CD4-positive, alpha-beta T cell treated with Interferon alpha-2 for 1 hour (primary cell): ENCODE data around the gene RNF130.

Experiments used
- DNase-seq, 2 donors: peaks; one replicate each; pipeline ENCODE4 v3.0.0-alpha.2; 2020 to 2022

Gene RNF130

DNA sequence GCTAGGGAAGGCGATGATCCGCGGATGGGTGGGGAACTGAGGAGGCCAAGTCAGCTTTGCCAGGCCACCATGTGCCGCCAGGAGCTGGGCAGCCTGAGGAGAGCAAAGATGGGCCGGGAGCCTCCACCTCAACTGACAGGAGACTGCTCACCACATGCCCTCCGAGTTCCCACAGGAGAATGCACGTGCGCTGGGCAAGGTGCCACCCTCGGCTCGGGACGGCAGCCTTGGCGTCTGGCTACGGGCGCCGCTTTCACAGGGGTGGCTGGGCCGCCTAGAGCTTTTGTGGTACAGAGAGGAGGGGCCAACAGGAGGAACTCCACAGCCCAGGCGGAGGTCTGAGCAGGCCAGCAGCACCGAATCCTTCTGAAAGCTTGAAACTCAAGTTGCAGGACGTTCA lies 158.6 kb downstream of the RNF130 start:
- no peak for DNase-seq

DNA sequence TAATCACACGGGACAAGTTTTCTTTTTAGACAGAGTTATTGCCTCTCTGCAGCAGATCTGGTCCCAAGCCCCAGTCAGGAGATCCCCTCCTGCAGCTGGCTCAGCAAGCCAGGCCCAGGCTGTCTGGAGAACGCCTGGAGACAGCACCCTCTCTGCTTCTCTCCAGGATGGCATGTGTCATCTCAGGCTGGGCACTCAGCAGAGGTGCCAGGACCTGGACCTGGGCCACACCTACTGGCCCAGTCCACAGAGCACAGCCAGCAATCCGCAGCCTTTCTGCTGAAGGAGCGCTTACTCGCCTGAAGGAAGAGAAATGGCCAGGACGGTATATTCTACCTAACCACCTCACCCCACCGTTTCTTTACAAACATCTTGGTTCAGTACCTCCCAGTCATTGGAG lies 159.2 kb downstream of the RNF130 start:
- no peak for DNase-seq

DNA sequence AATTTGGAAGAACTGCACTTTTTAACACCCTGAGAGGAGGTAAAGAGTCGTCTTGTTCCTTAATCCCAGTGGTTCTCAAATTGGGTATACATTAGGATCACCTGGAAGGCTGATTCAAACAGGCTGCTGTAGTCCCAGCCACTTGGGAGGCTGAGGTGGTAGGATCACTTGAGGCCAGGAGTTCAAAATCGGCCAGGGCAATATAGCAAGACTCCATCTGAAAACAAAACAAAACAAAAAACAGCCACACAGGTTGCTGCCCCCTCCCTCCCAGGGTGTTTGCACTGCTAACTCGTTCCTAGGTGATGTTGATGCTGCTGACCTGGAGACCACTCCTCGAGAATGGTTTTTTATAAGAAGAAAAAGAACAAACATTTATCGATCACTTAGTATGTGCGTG lies 162.3 kb downstream of the RNF130 start:
- DNase-seq = no peak

DNA sequence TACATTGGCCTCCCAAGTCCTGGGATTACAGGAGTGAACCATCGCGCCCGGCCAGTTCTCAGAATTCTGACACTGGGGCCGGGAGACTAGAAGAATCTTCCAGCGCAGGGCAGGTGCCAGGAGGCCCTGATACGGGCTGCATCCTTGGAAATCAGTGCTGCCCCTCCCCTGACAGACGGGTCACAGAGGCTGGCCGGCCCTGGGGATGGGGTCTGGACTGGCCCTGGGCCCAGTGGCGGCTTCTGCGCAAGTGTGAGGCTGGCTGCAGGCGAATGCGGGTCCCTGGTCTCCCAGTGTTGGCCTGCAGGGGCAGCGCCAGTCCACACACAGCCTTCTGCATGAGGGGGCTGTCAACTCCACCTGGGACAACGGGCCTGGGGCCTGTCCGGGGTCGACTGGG lies 163.0 kb downstream of the RNF130 start:
- no peak for DNase-seq

DNA sequence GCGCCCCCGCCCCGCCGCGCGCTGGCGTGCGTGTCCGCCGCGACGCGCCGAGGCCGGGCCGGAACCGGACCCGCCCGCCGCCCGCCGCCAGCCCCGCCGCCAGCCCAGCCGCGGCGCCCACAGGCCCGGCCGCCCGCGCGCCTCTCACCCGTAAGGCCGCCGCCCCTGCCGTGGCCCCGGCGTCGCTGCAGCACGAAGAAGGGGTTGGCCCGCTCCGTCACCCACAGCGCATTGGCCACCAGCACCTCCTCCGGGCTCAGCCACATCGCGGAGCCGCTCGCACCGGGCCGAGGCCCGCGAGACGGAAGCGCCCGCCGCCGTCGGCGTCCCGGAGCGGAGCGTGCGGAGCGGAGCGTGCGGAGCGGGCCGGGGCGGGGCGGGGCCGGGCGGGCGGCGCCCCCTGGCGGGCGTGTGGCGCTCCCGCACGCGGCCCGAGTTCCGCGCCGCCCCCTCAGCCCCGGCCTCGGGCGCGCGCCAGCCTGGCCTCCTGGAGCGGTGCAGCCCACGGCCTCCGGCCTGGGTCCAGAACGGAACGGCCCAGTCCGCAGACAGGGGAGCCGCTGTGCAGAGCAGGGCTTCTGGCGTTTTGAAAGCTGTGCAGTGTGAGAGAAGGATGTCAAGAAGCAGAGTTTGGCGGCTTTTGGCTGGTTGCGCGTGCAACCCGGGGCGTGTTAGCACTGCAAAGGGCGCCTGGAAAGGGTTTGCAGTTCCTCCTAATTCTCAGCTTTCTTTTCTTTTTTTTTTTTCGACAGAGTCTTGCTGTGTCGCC lies 163.8 kb downstream of the RNF130 start, which contains the start of gene TBC1D9B:
TBC1D9B (minus strand) TSS at position 342 of the 769 bp plus-strand sequence; CDS start at position 266, 76 bp downstream.
- peak; percentile 73 to 85 for DNase-seq

DNA sequence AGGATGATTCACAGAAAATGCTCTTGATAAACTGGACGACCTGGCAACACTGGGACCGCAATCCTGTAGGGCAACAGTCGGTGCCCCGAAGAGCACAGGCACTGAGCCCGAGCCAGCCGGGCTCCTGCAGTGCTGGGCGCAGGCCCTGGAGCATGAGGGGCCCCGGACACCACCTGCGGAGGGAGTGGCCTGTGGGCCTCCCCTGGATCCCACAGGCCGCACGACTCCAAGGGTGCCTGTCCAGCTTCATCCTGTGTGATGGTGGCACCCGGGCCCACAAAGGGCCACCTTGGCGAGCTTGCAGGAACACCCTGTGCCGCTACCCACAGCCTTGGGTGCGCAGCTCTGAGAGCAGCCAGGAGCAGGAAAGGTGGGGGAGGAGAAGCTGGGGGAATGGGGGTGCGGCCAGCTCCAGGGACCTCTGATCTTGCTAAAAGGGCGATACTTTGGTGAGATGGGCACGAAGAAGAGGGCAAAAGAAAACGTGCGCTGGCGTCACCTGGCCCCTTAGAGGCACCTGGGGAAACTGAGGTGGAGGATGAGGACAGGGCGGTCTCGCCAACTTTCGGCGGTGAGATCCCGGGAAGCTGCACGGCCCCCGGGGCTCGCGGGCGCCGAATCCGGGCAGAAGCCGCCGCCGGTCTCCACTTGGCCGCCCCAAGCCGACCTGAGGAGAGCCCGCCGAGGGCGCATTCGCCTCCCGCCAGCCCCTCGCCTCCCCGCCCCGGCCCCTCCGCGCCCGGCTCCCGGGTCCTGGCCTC lies 164.6 kb downstream of the RNF130 start:
- DNase-seq = peak in 1 of 2 donors; percentile 6

DNA sequence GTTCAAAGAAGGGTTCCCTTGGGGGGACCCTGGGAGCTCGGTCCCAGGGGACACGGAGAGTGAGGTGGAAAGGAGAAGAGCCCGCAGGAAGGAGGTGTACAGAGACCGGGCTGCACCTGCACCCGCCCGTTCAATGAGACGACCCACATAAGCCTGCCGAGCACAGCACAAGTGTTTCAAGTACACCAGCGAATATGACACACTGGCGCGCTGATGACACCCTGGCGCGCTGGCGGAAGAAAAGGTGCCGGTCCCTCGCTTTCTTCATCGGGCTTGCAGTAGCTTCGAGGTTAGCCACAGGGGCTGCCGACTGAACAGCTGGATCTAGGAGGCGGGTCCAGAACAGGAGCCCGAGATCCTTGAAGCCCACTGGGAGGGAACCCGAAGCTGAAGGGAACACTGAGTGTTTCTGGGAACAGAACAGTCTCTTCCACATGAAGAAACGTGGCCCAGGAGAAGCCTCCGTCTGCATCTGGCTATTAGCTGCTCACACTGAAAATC lies 165.2 kb downstream of the RNF130 start:
- DNase-seq = no peak

DNA sequence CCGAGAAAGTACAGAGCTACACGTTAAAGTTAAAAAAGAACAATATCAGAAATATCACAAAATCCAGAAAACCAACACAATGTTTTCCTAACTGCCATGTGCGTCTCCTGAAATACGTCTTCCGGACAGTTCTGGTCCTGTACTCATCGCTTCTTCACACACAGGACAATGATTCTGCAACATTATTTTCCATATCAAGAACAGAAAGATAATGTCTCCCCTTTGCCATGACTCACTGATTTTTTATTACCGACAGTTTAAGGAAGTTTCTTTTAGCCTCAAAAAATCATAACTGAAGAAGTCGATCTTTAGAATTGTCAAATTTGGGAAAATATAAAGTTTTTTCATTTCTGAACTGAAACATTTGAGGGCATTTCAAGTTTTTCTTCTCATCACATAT lies 166.4 kb downstream of the RNF130 start:
- DNase-seq = no peak
